Astrocyte of the hippocampus (primary cell): ENCODE data around the gene FAM111B.

Experiments used
- DNase-seq: peaks from one replicate; pipeline ENCODE4 v3.0.0; 2011; ENCODE audit warnings: low read depth, low spot score

FAM111B gene

DNA sequence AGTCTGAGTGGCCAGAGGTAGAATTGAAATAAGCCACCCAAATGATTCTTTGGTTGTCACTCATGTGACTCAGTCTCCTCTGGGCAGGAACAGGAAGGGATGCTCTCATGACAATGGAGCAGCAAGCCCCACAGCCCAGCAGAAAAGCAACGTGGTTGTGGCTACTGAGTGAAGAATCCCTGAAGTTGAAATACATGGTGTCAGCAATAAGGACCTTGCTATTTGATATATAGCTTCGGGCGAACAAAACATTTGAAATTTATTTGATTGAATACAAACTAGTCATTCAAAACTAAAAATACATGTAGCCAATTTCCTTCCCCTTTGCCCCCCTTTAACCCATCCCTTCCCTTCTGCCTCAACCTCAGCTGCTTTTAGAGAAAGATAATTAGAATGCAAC, 50.4 kb downstream of the FAM111B start:
- no peak for DNase-seq

DNA sequence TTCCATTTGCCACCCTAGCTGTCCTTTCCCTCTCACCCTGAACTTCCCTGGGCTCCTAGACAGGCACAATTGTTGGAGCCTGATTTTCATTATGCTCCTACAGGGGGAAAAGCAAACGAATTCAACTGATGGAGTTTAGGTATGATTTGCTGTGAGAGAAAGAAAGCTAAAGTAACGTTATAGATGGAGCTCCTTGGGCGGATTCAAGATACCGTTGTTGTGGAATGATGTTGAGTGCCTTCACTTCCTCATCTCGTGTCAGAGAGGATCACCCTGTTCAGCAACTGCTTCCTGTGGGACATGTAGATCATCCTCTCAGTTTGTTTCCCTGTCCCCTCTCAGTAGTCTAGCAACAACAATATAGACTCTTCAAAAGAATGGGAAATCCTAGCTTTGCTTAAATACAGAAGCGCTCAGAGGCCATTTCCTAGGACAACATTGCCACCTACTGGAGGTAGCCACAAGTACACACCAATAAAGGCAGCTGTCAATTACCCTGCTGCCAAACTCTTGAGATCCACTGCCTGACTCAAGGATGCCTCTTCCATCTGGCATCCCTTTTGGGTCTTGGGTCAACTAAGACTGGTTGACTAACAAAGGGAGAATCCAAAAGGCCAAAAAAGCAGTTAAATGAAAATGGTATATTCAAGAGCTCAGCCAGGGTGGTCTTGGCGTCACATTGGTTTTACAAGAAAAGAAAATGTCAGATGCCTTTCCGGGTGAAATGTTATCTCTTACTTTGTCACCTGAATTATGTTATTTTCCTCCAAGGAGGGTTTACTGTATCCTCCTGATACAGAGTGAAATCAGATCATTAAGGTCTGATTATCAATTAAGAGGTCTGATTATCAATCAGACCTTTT, 51.4 kb downstream of the FAM111B start:
- peak; percentile 79 for DNase-seq

DNA sequence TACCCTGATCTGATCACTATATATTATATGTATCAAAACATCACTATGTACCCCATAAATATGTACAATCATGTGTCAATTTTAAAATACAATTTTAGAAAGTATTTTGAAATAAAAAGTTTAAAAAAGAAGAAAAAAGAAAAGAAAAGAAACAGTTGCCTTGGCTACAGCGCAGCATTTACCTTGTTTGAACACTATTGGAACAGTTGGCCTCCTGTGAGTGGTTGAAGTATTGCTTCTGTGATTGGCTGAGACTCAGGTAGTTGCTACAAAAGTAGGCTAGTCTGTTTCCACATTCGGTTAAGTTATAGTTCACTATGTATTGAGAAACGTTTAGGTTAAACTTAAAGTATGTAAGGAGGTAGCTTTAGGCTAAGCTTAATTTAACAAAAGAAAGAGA, 57.0 kb downstream of the FAM111B start:
- no peak for DNase-seq

DNA sequence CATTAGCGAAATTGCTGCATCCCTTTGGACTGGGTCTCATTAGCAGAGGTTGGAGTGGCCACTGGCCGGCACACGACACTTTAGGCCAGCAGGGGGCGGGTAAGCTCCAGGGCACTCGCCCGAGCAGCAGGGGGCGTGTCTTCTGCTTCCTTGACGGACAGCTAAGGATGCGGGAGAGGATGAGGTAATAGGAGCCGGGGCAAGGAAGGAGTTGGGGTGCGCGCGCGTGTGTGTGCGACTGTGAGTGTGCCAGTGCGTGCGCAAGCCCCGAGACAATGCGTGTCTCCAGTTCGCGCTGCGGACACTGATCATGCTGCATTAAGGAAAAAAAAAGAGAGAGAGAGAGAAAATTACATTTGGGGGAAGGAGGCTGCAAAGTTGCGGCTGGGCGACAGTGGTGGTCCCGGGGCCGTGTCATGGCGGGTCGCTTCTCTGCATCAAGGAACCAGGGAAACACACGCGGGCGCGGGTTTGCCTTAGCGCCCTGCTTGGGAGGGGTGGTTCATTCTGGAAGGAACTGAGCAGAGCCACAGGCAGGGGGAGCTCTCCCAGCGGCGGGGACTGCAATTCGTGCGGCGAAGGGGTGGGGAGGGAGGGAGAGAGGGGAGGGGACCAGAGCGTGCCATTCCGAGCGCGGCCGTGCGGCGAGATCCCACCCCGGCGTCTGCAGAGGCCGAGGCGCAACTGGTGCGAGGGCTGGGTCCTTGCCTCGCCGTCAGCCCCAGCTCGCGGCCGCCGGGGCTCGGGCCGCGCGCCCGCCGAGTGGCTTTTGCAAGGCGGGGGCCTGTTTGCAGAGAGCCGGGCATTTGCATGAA, 64.7 kb downstream of the FAM111B start, which contains the start of gene DTX4:
DTX4 (plus strand) TSS at position 625 of the 815 bp plus-strand sequence. CDS start 464 bp downstream, outside the sequence.
- DNase-seq, result peak; percentile 94

DNA sequence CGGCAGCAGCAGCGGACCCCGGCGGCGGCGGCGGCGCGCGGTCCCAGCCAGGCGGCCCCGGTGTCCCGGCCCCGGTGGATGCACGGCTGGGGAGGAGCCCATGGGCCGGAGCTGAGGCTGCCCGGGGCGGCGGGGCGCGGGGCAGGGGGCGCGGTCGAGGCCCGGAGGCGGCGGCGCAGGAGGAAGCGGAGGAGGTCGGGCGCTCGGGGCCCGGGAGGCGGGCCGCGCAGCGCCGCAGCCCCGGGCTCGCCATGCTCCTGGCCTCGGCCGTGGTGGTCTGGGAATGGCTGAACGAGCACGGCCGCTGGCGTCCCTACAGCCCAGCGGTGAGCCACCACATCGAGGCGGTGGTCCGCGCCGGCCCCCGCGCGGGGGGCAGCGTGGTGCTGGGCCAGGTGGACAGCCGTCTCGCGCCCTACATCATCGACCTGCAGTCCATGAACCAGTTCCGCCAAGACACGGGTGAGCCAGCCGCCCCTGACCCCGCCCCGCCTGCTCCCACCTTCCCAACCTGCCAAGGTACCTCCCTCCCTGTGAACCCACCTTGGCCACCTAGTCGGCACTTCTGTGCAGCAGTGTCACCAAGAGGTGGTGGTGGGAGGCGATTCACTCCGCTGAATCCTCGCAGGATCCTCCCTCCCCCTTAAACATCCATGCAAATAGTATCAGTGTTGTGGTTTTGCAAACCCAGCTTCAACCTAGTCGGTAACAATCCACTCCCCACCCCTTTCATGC, 65.5 kb downstream of the FAM111B start:
- DNase-seq, result peak; percentile 41

DNA sequence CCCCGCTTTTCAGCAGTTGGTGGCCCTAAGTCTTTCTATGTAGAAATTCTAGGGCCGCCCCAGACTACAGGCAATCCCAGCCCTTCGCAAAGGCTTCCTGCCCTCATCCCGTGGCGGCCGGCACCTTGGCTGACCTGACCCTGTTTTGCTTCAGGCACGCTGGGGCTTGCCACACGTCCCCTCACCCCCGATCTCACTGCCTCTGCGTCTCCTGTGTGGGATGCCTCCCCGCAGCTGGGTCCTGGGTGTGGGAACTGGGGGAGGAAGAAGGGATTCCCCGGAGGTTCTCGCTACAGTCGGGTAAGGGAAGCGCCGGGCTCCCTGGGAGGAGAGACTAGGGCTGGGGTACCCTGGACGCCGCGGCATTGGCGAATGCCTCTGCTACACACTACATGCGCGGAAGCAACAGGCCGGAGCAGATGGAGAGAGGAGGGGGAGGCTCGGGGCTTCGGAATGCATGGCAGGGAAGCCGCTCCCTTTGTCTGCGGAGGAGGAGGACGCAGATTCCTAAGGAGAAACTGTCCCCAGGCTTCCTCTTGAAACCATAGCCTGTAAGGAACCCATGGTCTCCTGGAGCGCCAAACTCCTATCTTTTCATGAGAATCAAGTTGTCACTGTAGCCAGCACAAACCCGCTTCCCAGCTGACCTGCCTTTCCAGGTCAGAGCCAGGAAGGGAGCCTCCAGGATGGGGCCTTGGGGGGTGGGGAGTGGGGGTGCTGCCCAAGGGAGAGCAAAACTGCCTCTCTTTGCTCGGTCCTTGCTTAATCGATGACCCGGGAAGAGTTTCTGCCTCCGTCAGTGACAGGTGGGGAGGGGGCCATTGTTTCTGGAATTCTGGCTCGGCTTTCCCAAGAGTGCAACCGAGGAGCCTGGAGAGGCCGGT, 66.3 kb downstream of the FAM111B start:
- DNase-seq, result peak; percentile 51

DNA sequence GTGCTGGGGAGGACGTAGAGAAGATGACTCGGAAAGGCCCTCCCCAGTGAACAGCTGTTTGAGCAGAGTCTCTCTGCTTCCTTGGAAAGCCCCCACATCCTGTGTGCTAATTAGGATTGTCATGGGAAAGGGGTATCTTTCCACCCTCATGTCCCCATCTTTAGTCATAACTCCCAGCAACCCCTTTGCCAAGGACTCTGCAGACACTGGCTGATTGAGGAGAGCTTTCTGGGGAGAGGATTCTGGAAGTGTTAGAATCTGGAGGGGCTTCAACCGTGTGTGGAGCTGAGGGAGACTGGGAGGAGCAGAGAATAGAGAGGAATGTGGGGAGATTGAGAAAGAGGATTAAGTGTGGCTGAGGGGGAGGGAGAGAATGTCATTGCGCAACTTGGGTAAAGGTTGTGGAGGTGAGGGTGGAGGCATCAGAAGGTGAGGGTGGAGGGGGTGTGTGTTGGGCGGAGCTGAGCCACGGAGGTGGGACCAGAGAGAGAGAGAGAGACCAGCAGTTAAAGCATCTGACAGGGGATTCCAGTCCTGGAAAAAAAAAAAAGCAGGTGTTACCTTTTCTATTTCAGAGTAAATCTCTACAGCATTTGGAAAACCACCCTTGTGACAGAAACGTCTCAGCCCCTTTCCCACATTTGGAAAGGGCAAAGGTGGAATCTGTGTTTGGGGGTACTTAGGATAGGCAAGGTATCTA, 67.1 kb downstream of the FAM111B start:
- DNase-seq, result peak; percentile 11

DNA sequence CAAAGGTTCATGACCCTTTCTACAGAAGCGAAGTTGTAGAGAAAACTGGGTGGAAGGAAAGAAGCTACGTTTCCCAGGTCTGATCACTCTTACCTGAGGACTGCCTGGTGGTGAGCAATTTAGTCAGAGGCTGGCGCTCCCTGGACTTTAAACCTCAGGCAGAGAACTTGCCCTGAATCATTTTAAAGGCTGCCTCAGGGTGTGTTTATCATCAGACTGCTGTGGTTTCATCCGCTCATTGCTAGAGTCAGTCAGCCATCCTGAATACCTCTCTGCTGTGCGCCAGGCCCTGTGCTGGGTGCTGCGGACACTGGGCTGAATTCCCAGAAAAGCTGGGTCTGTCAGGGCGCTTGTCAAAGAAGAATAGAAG, 67.6 kb downstream of the FAM111B start:
- peak; percentile 59 for DNase-seq

DNA sequence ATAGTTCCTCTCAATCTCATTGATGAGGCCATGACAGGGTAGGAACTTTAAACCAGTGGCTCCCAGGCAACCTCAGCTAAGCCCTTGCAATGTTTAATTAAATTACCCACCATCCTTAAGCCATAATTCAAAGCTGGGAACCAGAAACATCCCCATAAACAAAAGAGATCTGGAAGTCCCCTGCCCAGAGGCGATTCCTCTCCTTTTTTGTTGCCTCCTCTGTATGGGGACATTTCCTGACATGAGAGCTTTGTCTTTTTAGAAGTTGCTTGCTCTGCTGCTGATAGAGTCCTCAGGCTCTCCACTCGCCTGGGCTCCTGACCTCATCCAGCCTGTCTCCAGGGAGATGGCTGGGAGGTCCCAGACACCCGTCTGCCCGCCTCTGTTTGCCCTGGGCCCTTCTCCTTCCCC, 68.1 kb downstream of the FAM111B start:
- DNase-seq, result no peak

DNA sequence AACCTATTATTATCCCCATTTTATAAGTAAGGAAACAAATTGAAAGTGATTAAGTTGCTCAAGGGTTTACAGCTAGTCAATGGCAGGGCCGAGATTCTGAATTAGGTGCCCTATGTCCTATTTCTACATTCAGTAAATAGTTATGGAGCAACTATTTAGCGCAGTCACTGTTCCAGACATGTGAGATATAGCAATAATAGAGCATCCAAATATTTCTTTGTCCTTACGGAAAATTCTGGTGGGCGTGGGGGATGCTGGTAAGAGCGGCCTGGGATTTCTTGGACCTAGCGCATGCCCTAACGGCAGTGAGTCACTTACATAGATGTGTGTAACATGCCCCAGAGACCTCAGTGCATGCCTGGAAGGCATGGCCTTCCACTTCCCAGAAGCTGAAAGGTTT, 69.3 kb downstream of the FAM111B start:
- no peak for DNase-seq
